ENCODE data around the gene CERS6.

Gene CERS6

DNA sequence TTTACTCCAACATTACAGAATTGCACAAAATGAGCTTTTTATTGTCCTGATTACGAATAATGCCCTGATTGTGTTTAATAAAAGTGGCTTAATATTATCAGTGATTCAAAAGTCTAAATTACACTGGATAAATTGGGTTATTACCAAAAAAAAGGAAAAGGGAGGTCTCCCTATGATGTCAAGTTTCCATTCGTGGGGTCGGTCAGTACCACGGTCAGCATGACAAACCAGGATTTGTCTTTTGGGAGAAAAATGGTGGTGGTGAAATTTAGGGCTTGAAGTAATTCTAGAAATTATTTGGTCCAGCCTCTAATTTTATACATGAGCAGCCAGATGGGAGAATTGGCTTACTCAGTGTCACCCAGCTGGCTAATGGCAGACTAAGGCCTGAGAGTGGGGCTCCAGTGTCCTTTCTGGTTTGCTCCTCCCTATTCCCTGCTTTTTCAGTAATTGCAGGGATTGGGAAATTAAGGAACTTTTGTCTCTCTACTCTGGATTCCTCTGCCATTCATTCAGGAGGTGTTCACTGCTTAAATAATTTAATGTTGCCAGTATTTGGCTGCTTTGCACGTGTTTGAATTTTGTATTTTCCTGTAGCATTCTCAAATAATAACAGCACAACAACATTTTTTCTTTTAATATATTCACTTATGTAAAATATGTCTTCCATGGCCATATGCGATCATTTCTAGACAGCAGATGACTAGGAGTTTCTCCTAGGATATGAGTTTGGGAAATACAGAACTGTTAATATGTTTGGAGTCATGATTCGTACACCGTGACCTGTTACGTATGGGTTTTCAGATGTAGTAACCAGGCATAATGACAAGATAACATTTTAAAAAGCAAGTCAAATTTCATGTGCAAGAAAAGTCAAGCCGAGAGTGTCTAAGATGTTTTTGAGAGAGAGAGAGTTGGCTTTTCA is 217.5 kb downstream of the CERS6 start:
- DNase-seq (ENCODE audit: low read depth): no peak

DNA sequence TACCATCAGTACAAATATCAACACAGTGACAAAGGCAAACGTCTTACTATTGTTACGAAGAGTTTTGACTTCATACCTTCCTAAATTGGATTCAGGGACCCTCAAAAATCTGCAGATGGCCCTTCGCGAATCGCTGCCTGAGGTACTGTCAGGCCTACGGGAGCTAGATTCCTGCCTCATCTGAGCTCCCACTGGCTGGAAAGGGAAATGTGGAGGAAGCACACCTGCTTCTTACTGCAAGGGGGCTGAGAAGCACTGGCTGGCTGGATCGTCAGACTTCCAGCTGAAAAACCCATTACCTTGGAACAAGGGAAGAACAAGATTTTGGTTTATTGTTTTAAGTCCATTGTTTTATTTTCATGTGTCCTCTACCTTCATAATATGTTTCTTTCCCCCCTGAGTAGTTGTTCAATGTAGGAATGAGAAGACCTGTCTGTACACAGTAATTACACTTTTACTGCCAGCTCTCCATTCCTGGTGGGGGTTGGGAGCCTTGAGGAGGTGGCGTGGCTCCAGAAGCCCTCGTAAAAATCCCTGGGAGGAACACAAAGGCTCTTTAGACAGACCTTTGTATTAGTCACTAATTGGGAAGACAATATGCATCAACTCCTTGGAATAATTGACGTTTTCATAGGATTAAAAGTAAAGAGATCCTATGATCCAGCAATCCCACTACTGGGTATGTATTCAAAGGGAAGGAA is 222.2 kb downstream of the CERS6 start:
- no peak for DNase-seq (ENCODE audit: low read depth)

DNA sequence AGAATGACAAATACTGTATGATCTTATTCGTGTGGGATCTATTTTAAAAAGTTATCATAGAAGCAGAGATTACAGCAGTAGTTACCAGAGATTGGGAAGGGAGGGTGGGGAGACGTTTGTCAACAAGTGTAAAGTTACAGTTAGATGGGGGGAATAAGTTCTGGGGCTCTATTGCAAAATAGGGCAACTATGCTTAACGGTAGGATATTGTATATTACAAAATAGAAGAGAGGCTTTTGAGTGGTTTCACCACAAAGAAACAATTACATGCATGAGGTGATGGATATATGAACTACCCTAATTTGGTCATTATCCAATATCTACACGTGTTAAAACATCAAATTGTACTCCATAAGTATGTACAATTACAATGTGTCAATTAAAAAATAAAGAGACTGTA is 223.0 kb downstream of the CERS6 start:
- DNase-seq (ENCODE audit: low read depth): no peak

DNA sequence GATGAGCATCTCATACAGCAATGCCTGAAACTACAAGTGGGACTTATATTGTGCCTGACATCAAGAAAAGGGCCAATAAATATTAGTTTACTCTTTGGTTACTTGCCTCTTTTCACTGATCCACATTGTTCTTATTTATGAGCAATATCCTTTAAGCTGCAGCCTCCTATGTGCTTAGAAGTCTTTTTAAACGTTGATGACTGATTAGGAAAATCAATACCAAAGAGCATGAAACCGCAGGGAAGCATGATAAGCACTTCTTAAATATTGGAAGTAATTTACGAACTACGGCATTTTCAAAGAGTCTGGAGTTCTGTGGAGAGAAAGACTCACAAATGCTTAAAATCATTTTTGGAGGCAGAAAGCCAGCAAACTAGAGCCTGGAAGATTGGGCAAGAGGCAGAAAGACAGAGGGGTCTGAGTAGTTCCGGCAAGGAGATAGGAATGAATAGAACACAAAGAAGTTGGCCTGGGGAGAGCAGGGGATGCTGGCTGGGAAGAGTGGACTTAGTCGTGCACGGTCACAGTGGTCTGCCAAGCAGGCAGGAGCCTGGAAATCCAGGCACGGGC is 223.8 kb downstream of the CERS6 start:
- no peak for DNase-seq (ENCODE audit: low read depth)

DNA sequence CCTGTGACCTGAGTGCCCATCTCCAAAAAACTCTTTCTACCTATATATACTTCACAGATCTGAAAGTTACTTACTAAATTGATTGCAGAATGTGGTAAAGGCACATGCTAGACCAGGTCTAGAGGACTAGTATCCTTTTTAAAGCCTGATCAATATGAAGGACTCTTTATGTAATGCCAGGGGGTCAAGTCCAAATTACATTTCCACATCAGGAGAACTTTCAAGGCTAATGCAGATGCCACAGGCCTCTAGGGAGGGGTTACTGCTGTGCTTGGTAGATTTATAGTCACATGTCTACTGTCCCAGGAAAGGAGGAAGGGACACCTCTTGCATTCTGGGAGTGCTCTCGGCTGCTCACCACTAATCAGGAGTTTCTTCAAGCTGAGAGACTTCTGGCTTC is 227.9 kb downstream of the CERS6 start:
- no peak for DNase-seq (ENCODE audit: low read depth)

DNA sequence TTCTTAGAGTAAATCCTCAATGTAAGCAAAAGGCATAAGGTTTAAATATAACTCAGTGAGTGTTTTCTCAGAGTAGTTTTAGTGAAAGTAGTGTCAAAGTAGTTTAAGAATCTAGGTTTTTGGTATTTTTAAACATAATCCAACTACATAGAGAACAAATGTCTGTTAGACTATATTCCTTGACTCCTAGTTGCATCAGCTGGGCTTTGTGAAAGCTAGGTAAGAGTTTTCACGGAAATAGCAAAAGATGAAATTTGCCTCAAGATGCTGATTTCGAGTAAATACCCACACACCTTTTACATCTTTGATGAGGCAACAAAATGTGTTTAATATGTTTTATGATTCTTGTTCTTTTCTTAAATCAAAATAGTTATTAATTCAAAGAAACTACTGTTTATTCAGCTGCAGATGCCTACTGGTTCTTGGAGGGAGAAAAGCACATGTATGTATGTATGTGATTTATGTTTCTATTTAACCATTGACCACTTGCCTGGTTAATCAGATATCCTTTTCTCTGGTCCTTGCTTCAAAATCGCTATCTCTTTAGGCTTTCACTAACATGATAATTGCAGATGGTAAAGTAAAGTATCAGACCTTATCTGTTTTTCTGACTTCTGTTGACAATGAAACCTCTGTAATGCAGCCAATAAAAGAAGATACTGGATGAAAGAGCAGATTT is 229.0 kb downstream of the CERS6 start:
- no peak for DNase-seq (ENCODE audit: low read depth)

DNA sequence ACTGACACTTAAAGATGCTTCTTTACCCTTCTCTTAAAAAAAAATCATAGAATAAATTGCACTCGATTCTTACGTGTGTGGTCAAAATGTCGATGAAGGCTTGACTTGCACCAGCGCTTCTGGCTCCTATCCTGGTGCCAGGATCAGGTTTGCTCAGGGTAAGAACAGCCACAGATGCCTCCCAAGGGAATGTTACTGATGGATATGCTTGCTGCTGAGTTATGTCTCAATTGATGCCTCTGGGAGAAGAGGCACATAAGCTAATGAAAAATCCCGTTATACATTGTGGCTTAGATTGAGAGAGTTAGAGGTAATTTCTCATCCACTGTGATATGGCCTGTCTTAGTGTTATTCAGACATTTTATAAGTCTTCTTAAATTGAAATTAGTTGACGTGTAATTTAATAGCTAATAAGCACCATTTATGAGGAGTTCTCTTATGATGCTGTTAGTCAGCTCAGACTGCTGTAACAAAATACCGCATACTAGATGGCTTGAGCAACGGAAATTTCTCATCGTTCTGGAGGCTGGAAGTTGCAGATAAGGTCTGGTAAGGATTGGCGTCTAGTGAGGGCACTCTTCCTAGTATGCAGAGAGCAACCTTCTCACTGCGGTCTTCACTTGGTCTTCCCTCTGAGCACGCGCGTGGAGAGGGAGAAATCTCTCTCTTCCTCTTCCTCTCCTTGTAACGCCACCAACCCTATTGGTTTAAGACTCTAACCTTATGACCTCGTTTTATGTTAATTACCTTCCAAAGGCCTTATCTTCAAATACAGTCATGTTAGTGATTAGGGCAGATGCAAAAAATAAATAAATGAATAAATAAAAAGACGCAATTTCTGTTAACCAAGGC is 229.8 kb downstream of the CERS6 start:
- DNase-seq (ENCODE audit: low read depth): no peak

DNA sequence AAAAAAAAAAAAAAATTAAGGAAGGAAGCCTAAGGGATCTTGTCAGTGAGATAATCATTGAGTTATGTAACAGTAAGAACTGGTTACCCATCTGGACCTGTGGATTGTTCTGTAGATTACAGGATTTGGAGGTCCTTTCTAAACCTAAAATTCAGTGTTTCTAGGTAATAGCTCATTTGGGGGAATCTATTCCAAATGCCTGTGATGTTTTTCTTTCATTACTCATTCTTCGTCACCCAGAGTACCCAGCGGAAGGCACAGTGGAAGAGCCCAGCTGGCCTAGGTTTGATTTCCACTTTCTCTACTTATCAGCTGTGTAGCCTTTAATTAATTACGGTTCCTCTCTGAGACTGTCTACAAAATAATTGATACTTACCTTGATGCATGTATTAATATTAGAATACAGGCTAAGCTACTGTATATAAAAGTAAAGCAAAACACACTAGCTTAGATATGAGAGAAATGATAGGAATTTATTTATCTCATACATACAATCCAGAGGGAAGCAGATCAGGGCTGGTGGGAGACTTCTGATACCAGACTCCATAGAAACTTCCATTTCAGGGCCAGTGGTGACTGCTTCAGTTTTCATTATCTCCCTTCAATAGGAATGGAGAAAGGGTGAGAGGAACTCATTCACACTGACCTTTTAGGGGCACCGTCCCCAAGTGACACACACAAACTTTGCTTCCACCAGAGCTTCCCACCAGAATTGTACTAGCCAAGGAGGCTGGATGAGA is 230.6 kb downstream of the CERS6 start:
- no peak for DNase-seq (ENCODE audit: low read depth)

DNA sequence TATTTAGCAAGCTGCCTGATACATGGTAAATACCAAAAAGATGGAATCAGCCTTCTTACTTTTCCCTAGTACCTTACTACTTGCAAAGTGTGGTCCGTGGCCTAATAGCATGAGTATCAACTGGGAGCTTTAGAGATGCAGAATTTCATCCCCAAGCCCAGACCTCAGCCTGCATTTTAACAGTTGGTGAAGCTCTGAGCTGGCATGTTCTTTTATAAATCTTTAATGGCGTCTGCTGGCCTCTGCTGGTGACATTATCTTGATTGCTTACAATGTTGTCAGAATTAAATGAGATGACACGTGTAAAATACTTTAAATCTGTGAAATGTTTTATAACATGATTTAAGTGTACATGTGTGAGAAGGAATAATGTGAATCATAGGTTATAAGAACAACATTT is 231.2 kb downstream of the CERS6 start:
- DNase-seq (ENCODE audit: low read depth): no peak

DNA sequence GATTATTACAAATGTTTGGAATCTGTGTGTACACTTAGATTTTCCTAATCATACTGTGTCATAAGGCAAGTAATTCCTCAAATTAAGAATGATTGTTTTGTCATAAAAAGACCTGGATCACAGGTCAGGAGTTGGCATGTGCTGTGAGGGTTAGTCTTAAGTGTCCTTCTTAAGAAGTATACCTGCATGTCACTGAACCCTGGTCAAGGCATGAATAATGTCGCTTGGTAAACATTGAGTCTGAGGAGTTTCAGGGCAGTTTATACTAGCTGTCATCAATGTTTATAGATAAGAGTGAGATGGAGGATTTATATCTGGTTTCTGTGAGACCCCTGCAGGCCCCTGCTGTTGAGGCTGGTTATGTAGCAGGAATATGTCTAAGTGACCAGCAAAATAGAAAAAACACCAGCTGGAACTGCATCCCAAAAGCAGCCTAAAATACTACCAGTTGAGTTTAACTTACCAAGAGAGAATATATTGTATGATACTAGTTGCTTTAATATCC is 234.4 kb downstream of the CERS6 start:
- no peak for DNase-seq (ENCODE audit: low read depth)

DNA sequence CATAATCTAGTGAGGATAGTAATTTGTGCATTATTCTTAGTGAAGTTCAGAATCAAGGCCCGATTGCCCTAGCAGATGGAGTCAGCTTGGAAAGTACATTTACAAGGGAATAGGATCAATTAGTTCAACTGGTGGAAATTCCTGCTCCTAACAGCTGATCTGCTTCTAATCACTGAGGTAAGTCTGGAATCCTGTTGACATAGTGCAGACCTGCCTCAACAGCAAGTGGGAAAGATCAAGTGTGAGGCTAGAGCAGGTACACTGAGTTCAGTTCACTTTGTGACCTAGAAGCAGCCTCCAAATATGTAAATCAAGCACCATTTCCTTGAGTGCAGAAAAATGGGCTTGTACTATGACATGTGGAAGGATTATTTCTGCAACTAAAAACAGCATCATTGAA is 235.1 kb downstream of the CERS6 start:
- DNase-seq (ENCODE audit: low read depth): no peak

DNA sequence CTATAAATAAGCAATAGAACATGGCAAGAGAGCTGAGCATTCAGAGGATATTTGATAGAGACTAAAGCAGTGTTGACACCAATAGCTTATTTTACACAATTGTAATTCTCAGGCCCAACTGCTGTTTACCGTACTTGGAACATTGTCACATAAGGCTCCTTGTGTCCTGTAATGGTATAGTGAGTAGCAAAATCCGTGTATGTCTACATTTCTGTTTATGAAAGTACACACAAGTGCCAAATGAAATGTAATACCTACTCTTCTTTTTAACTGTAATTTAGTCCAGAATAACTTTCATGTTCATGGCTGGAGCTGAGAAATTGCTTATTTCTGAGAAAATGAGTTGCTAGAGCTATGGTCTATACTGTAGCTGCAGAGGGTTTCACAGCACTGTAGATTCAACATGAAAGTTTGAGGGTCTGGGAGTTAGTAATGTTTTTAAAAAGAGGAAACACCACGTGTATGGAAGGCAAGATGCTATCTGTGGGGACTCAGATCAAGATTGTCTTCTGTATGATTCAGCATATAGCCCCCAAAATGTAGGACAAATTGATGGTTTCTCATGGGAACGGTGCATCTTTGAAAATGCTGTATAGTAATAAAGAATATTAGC is 236.2 kb downstream of the CERS6 start:
- DNase-seq (ENCODE audit: low read depth): no peak

DNA sequence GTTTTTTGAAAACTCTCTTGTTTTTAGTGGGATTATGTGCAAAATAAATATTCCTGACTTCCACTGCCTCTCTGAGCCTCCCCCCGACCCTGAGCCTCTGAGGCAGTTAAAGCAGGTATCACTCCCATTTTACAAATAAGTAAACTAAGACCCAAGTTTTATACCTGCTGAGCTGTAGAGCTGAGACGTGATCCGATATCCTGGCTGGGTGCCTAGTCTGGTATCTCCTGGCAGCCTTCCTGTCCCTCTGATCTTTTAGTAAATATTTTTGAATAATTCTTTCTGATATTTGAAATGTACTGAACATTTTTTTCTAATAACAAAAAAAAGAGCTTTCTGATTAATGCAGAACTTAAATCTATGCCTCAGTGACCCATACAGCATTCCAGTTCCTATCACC is 238.1 kb downstream of the CERS6 start:
- no peak for DNase-seq (ENCODE audit: low read depth)

DNA sequence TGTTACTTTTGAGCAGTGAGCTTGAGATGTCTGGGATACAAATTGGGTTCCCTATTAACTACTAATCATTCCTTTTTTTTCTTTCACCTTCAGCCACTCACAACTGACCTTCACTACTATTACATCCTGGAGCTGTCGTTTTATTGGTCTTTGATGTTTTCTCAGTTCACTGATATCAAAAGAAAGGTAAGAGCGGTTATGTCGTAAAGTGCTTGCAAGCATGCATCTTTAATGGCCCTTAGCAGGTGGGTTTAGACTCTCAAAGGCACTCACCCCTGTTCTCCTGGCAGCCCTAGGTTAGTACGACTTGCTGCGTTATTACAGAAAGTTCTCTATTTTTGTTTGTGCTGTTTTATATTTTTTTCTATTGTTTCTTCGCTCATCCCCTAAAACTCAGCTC is 238.8 kb downstream of the CERS6 start:
- DNase-seq (ENCODE audit: low read depth): no peak

DNA sequence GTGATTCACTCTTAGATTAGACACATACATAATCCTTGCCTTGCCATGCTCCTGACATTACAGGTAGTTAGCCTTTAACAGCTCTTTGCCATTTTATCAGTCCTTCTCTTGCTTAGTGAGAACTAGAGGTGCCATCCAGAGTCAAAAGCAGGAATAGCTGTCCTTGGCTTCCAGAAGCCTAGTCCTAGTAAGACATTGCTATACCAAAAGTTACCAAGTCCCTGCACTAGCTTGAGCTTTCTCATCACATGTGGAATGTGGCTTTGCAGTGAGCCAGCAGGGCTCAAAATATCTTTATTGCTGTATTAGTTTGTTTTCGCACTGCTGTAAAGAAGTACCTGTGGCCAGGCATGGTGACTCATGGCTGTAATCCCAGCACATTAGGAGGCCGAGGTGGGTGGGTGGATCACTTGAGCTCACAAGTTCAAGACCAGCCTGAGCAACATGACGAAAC is 241.6 kb downstream of the CERS6 start:
- no peak for DNase-seq (ENCODE audit: low read depth)

DNA sequence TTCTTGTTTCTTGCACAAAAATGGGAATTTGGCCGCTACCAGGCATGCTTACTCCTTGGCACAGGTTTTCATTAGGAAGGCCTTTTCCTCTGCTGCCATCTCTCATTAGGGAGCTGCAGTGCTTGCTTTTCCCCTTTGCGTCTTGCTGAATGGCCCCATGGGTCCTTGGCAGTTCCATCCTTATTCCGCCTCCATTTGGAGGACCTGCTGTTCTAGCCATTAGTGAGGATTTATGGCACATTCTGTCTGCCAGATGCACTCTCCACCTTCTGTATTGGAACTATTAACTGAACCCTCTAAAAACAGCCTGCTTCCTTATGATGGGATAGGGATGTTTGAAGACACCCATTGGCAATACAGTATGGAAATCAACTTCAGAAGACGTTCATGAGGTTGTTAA is 242.9 kb downstream of the CERS6 start:
- no peak for DNase-seq (ENCODE audit: low read depth)

DNA sequence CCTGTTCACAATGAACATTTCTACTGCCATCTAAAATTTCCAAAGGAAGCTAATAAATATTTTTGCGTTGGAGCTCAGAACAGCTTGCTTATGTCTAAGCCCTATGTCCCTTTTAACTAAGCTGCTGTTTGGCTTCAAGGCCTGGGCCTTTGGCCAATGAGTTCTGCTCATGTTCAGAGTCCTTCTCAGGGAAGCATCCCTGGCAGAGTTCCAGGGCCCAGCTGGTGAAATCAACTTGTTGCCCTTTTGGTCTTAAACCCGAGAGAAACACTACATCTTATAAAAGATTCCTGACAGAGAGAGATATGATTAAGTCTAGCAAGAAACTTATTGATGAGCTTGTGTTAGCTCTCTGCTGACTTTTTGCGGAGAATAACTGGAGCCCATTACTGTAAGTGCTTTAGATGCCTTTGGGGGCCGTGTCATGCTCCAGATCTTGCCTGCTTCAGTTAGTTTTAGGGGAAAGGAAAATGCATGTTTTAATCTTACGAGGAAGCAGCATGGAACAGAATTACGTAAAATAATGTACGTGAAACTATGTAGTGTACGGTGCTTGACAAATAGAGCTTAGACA is 243.9 kb downstream of the CERS6 start:
- no peak for DNase-seq (ENCODE audit: low read depth)

DNA sequence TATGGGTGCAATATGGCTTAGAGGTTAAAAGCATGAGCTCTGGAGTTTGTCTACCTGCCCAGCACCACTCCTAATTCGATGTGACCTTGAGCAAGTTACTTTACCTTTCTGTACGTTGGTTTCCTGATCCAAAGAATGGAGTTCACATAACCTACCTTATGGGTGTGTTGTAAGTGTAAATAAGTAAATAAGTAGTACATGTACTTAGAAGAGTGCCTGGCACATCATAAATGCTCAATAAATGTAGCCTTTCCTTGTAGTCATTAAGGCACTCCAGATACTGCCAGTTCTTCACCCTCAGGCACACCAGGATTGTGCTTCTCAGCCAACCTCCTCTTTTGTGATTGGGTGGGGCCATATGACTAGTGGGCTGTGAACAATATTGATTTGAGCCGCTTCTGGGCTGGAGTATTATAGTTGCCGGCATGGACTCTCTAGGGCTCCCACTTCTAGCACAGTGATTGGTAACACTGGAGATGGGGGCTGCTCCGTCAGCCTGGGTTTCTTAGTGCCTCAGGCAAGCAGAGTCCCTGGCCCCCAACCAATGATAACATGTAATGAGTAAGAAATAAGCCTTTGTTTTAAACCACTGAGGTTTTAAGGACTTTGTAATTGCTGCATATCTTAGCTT is 244.7 kb downstream of the CERS6 start:
- DNase-seq (ENCODE audit: low read depth): no peak

DNA sequence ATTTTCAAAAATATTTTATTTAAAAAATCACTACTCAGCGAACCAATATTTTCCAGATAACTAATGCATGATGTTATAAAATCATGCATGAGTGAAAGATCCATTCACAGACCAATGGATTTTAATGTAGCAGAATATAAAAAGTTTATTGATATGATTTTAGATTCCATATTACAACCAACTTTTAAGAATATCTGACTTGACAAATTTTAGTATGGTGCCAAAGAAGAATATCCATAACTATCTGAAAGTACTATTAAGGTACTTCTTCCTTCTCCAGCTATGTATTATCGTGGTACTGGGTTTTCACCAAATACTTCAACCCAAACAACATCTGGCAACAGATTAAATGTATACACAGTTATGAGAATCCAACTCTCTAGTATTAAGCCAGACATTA is 246.5 kb downstream of the CERS6 start:
- no peak for DNase-seq (ENCODE audit: low read depth)
